GM23338 (cell line): ENCODE data around the gene SKP1.

ENCODE experiments used
- EZH2 ChIP-seq: fragments of 200-600 bp; sonication (generic); IDR thresholded peaks from one replicate; pipeline ENCODE4 v1.8.0; 2017; ENCODE audit warnings: antibody characterized with exemption, mild to moderate bottlenecking, low read depth; ENCODE audit not compliant: unreplicated experiment
- POLR2AphosphoS5 ChIP-seq: IDR thresholded peaks from 2 replicates; pipeline ENCODE4 v1.6.1; 2016; ENCODE audit warnings: antibody characterized with exemption, low read depth

- TF ChIP-seq EZH2 = no peak
- no peak for TF ChIP-seq POLR2AphosphoS5
These were observed 35.3 kb downstream of the SKP1 start for GRCh38 chr5:134141331-134142050.
